GM18868 (cell line): Measurements from ENCODE around the gene AK9.
A peak's percentile ranks its signal among the peaks of the same experiment; 100 is the strongest.
"Not testable (repeated sequence)": the region's sequence is repeated elsewhere in the genome, so short reads cannot be mapped to it uniquely, and the experiment has no call there.

ENCODE experiments used
- ATAC-seq: cut with Tn5 transposase; IDR thresholded peaks from one replicate; pipeline ENCODE4 v1.9.1; 2021; ENCODE audit warnings: mild to moderate bottlenecking, moderate library complexity; ENCODE audit not compliant: unreplicated experiment

Gene AK9

DNA sequence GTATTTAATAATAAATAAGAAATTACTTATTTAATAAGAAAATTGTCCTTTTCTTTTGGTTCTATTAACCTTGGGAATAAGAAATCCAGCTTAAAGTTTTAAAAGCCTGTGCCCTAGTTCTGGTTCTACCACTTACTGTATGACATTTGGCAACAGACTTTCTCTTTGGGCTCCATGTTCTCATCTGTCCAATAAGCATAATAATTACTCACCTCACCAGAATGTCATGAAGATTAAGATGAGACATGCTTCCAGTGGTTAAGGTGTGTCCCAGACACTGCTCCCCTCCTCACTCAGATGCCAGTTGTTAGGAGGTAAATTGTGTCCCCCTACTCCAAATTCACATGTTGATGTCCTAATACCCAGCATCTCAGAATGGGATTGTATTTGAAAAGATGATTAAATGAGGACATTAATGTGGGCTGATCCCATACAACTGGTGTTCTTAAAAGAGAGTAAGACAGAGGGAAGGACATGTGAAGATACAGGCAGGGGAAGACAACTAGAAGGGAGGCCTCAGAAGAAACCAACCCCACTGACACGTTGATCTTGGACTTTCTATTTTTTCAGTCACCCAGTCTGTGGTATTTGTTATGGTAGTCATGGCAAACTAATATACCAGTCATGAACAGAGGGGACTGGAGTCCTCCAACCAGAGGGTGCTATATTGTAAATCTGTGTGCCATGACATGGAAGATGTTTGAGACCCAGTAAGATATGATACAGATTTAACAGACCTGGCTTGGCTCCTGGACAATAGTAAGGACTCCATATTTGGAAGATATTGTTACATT is 229.1 kb downstream of the AK9 start:
- no peak for ATAC-seq

DNA sequence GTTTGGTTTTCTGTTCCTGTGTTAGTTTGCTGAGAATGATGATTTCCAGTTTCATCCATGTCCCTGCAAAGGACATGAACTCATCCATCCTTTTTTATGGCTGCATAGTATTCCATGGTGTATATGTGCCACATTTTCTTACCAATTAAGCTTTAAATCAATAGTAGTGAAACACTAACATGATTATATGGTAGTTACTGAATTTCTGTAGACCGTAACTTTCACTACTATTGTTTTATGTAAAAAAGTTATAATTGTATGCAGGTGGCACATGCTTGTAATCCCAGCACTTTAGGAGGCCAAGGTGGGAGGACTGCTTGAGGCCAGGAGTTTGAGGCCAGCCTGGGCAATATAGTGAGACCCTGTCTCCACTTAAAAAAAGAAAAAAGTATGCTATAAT is 229.8 kb downstream of the AK9 start:
- not testable (repeated sequence) for ATAC-seq

DNA sequence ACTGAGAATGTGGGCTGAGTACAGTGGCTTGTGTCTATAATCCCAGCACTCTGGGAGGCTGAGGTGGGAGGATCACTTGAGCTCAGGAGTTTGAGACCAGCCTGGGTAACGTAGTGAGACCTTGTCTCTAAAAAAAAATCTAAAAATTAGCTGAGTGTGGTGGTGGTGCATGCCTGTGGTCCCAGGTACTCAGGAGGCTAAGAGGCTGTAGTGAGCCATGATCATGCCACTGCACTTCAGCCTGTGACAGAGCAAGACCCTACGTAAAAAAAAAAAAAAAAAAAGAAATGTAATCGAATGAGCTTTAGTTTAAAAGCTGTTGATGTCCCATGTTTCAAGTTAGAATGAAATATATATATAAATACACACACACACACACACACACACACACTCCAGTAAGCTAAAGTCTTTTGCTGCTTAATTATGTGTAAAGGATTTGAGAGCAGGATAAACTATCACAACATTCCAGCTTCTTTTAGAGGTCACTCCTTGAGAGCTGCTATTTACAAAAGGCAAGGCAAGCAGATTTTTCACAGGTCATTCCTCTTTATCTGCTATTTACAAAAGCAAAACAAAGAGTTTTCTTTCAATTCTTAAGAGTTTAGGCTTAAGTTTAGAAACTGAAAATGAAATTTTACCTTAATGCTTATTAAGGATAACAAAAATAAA is 230.7 kb downstream of the AK9 start:
- no peak for ATAC-seq

DNA sequence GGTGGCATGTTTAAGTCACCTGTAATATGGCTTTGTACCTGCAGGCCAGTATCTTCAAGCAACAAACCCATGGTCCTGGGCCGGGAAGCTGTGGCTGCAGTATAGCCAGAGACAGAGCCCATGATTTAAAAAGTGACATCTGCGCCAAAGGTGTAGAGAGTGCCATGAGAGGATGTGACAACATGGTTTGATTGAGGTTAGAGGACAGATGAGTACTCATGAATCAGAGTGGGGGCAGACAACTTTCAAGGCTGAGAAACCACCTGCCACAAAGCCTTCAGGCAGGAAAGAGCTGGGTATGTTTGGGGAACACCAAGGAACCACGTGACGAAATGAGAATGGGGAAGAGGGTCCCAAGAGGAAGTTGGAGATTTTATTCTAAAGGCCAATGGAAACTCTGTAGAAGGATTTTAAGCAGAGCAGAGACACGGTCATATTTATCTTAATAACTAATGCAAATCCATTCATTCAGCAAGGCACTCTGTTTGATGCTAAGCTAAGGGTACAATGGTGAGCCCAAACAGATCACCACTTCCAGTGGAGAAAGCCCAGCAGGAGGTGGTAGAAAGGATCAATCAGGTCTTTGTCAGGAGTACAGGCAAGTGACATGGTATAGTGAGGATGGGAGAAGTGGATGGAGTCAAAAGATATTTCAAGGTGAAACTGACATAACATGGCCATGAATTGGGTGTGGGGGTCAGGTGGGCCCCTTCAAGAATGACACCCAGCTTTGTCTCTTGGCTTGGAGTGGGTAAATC is 232.0 kb downstream of the AK9 start:
- peak; percentile 40 for ATAC-seq

DNA sequence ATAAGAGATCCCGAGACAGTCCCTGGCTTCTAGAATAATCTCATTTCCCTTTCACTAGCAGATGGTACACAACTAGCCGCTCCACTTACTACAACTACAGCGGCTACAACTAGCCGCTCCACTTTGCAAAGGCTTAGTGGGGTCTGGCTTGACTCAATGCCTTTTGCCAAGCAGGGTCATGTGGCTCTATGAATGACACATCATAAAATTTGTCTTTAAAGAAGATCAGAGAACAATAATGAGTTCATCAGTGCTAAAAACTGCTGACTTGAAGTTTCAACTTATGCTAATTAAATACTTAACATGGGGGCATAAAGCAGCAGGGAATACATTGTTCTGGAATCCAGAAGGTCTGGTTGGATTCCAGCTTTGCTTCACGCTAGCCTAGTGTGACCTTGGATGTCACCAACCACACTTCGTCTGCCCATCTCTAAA is 233.4 kb downstream of the AK9 start:
- ATAC-seq = no peak

DNA sequence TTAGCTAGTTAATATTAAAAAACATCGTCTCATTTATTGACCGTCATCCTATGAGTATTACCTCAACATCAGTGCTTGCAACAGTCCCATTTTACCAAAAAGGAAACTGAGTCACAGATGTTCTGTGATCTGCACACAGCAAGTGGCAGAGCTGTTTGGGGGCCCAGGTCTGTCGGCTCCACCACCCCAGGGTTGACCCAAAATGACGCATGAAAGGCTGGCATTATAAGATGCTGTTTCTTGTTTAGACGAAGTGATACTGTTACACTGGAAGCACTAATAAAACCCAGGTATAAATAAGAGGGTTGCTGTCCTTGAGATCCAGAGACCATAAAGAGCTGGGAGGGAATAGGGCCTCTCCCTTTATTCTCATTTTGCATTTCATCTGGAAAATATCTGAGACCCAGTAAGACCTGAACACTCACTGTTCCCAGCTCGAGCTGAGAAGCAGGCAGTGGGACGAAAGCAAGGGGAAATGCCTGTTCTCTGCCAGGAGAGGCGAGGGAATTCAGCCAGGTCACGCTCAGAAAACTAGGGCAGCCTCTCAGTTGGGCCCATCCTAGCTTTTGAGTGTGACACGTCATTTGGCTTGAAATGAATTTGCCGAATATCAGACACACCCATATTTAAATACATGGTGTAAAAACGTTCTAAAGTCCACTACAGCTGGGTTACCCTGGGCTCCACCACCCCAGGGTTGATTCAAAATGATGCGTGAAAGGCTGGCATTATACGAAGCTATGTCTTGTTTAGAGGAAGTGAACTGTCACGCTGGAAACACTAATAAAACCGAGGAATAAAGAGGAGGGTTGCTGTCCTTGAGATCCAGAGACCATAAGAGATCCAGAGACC is 234.1 kb downstream of the AK9 start:
- ATAC-seq = no peak

DNA sequence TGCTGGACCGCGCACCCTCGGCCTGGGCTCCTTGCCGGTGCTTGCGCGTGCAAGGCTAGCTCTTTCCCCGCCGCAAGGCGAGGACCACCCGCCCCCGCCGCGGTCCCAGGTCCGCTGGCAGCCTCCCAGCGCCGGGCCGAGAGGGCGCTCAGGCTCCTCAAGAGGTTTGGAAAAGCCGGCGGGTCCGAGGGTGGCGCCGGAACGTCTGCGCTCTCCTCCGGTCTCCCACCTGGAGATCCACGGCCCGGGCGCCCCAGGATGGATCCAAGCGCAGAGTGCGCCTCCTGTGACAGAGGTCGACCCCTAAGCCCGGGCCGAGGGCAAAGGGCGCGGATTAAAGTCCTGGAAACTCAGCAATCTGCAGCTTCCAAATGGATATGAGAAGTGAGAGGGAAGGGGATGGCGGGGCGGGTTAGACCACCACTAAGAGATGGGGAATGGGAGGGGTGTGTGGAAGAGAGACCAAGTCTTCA is 234.9 kb downstream of the AK9 start:
- ATAC-seq = no peak

DNA sequence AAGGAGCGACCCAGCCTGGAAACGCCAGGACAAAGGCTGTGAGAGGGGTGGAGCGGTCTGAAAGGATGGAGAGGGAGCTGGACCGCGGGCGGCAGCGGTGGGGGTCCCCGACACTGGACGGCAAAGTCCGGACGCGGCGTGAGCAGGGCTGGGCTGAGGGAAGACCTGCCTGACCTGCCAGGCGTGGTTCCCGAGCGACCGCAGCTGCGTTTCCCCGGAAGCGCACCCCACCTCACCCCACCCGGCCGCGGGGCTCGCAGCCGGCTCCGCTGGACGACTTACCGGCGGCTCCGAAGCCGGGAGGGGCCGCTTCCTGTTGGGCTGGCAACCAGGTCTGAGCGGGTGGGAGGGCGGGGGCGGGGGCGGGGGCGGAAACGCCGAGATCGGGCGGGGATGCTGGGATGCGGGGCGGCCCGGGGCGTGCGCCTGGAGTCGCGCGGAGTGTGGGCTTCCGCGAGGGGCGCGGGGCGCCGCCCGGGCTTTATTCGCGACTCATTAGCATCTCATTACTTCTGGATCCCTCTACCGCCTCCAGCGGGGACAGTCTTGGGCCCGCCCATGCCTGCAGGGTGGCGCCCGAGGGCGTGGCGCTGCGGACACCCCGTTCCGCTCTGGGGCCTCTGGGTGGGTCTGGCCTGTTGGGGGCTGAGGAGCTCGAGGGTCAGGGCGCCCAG is 235.4 kb downstream of the AK9 start, which contains the start of gene MICAL1:
MICAL1 (minus strand) TSS at position 336 of the 674 bp plus-strand sequence. CDS start 1,576 bp downstream, outside the sequence.
- peak; percentile 48 for ATAC-seq

DNA sequence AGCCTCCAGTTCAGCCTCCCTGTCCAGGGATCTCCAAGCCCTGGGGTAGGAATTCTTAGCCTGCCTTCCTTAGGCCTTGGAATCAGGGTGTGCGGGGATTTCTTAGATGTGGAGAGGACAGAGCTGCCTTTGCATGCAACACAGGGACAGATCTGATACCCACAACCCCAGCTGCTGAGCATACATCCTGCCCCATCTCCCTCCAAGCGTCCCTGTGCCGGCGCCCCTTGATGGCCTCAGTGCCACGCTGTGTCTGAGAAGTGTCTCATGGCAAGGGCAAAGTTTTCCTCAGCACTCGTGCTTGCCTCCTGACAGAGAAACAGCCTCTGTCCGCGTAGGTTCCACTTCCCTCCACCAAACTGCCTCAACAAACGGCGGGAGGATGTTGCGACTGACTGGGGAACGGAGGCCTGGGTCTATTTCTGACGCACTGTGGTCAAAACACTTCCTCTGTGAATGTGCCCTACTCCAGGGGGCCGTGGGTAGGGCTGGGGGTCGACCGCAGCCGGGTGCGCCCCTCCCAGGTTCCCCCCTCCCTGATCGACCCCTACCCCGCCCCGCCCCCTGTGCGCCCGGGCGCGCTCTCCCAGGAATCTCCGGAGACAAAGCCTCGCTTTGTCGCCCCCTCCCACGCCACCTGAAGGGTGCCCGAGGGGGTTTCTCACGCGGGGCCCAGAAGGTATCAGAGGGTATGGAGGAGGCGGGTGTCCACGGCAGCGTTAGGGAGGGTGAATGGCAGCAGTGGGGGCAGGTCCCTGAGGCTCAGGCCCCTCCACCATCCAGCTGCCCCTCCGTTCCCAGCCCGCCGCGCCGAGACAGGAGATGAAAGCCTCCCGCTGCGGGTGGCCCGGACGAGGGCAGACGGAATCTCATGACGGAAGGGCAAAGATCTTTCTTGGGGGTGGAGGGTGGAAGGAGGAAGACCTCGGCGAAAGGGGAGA is 236.2 kb downstream of the AK9 start:
- peak; percentile 36 for ATAC-seq

DNA sequence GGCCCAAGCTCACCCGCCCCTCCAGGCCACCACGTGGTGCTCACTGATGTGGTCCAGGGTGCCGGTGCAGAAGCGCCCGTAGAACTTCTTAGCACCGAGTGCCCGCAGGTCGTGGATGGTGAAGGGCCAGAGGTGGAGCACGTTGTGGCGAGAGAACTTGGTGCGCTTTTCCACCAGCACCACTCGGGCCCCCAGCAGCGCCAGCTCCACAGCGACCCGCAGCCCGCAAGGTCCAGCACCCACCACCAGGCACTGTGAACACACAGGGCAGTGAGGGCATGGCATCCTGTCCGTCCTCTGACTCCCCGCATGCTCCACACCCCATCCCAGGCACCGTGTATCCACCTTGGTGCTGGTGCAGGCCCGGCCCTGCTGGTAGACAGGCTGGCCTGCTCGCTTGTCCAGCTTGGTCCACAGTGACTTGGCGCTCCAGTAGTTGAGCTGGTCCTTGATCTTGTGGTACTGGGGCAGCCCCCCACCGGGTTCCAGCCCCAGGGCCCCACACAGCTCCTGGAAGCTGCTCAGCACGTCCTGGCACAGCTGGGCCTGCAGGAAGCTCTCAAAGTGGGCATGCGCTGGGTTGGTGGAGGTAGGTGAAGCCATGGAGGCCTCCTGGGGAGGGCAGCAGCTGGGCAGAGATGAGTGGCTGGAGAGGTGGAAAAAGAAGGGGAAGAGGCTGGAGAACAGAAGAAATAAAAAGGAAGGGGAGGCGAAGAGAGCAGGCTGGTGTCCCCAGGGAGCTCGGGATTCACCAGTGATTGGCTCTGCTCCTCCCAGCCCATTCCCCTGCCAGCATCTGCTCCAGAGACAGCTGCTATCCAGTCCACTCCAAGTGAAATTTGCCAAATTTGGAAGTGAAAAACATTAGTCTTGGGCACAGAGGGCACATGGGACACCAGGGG is 237.2 kb downstream of the AK9 start:
- ATAC-seq = no peak

DNA sequence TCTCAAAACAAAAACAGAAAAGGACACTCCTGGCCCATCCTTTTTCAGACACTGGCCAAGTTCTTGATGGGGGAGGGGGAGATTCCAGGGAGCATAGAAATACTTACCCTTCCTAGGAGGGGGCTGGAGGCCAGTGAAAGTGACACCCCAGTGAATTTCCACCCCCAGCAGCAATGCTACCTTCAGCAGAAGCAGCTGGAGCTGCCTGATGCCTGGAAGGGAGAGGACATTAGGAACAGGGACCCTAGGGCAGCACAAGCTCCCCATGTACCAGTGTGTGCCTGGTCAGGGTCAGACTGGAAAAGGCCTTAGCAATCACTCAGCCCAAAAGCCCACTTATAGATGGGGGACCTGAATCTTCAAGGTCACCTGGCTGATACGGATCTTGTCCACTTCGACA is 237.8 kb downstream of the AK9 start:
- ATAC-seq = no peak

DNA sequence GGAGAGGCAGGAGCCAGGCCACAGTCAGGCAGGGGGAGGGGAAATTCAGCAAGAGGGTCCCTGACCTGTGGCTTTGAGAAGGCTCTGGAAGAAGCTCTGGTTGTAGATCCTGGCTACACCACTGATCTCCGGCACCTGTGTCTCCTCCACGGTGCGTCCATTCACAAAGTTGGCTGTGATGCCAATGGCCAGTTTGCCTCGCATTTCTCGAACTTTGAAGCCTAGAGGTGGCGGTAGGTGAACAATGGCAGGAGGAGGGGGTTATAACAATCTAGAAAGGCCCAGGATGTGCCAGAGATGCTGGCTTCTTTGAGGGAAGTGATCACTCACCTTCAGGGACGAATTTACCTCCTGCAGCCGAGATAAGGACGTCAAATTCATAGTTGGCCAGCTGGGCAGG is 238.8 kb downstream of the AK9 start:
- no peak for ATAC-seq

DNA sequence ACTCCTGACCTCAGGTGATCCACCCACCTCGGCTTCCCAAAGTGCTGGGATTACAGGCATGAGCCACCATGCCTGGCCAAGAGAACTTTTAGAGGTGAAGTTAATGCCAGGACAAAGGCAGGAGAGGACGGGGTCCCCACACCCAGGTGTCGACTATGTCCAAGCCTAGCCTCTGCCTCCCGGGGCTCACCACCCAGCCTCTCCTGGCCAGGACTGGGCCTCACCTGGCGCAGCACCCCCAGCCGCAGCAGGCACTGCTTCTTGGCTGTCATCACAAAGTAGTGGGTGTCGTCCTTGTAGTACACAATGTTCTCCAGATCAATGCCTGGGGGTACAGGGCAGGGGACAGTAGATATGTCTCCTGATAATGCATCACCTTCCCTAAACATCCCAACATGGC is 239.6 kb downstream of the AK9 start:
- ATAC-seq = no peak

DNA sequence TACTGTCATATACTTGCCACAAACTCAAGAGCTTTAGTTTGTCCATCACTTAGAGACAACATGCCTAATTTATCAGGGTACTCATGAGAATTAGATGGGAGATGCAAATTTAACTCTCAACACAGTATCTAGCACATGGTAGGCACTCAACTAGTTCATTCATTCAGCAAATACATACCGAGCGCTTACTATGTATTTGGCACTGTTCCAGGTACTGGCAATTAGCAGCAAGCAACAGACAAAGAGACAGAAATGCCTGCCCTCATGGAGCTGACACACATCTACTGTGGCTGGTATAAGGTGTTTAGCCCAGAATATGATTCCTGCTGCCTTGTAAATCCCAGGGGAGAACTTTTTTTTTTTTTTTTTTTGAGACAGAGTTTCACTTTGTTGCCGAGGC is 240.2 kb downstream of the AK9 start:
- no peak for ATAC-seq

DNA sequence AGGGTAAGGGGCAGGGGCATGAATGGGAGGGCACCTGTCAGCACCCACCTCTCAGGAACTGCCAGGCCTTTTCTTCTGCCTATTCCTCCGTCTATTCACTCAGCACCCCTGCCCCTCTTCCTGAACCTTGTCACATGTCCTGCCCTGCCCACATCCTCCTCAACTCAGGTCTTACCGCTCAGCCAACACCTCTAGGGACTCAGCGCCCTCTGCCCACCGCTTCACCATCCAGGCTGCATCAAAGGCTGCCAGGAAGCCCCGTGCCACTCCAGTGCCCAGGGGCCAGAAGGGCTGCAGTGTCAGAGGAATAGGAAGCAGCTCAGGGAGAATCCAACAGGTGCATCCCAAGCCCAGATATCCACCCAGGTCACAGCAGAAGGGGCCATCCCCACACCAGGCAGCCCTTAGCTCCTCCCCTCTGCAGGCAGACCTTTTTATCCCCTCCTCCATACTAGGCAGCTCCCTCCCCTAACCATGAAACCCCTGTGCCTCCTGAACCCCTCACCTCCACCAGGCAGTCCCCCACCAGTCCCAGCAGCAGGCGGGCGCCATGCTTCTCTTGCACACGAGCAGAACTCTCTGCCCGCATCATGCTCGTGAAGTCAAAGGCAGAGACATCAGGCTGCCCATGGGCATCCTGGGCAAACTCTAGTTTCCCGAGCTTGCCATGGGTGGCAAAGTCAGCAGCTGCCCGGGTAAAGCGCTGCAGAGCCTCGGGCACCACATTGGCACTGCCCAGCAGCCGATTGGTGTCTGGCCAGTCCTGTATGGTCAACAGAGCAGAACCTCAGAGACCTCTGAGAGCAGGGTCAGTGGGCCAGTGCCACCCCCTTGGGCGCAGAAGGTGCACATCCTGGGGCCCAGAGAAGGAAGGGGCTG is 241.0 kb downstream of the AK9 start:
- ATAC-seq = no peak

DNA sequence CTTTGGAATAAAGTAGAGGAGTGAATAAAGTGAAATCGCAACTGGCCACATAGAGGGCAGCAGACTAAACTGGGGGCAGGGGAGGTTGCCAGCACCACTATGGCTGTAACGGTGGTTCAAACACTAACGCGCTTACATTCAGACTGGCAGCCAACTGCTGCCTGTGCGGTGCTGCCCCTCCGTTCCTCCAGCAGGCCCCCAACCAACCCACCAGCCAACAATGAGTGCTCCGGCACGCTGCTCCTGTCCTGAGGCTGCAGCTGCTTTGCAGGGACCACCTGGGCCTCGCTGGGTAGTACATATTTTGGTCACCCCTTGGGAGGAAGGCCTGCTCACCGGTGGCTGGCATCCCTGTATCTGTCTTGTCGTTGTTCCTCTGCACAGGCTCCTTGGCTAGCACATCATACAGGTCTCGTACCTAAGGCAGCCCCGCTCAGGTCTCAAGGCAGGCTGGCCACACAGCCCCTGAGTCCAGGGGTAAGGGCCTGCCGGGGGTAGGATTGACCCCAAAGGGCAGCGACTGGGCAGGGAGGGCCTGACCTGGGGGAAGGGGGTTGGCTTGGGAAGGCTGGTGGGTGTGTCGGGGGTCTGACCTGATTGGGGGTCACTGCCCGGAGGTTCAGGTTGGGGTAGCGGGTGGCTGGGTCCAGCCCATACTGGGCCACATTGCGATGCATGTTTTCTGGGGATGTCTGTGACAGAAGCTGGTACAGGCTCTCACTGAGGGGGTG is 241.8 kb downstream of the AK9 start:
- ATAC-seq = no peak
